HEK293 (cell line): Measurements from ENCODE around the gene CIAO2A.

Source experiments
- CTCF ChIA-PET: fragments of 350-600 bp; formaldehyde crosslinking; extraction: SDS; loops from one replicate; lab custom pipeline; 2021; ENCODE audit warnings: antibody characterized with exemption; lab: Yijun Ruan, JAX
- POLR2A ChIA-PET: fragments of 300-600 bp; formaldehyde crosslinking; extraction: SDS; loops from one replicate; lab custom pipeline; 2020; ENCODE audit warnings: antibody characterized with exemption, inconsistent platforms; lab: Yijun Ruan, JAX
- H3K27ac ChIP-seq: fragments of 200-500 bp; sonication (Bioruptor generic); 2 replicates; pipeline ENCODE4 v1.5.1; 2014; ENCODE audit warnings: low read depth, low read length, control low read depth, inconsistent platforms; ENCODE audit errors: extremely low read depth
- H3K36me3 ChIP-seq, 2 experiments: fragments of 200-500 bp in 1 of 2; sonication (Bioruptor generic) in 1 of 2; 1 replicate in 1 of 2; 2 replicates in 1 of 2; pipeline ENCODE4 v1.5.1; 2014 to 2017; ENCODE audit warnings: inconsistent platforms in 2 of 2, low read length in 2 of 2; ENCODE audit not compliant: control insufficient read depth in 2 of 2, insufficient read depth in 1 of 2
- H3K4me1 ChIP-seq: fragments of 200-500 bp; sonication (Bioruptor generic); 2 replicates; pipeline ENCODE4 v1.5.1; 2014; ENCODE audit warnings: mild to moderate bottlenecking, low read length, inconsistent platforms; ENCODE audit not compliant: control insufficient read depth, insufficient read depth
- H3K4me3 ChIP-seq: 2 replicates; pipeline ENCODE4 v1.5.1; 2011; ENCODE audit warnings: low read depth, mild to moderate bottlenecking, control low read depth, low read length, moderate library complexity
- H3K9me3 ChIP-seq: fragments of 200-500 bp; sonication (Bioruptor generic); 2 replicates; pipeline ENCODE4 v1.5.1; 2014; ENCODE audit warnings: low read depth, low read length, inconsistent platforms; ENCODE audit not compliant: control insufficient read depth, insufficient read depth
- ATF2 ChIP-seq: fragments of 450-650 bp; formaldehyde crosslinking; IDR thresholded peaks from 2 replicates; pipeline ENCODE4 v1.5.1; 2016; ENCODE audit warnings: missing biosample characterization, missing genetic modification characterization, low read depth
- ELK4 ChIP-seq: IDR thresholded peaks from 2 replicates; pipeline ENCODE4 v1.6.1; 2011; ENCODE audit warnings: mild to moderate bottlenecking, low read depth, low read length, borderline replicate concordance
- GLIS2 ChIP-seq: fragments of 450-650 bp; formaldehyde crosslinking; IDR thresholded peaks from 2 replicates; pipeline ENCODE4 v1.5.1; 2016; ENCODE audit warnings: missing biosample characterization, missing genetic modification characterization
- HOXD13 ChIP-seq: sonication (generic); formaldehyde crosslinking; IDR thresholded peaks from 2 replicates; pipeline ENCODE4 v1.8.0; 2022; ENCODE audit warnings: missing genetic modification reagents, borderline replicate concordance
- MZF1 ChIP-seq: fragments of 450-650 bp; formaldehyde crosslinking; IDR thresholded peaks from 2 replicates; pipeline ENCODE4 v1.5.1; 2017; ENCODE audit warnings: missing biosample characterization, missing genetic modification characterization, borderline replicate concordance
- PRDM1 ChIP-seq: fragments of 450-650 bp; formaldehyde crosslinking; IDR thresholded peaks from 2 replicates; pipeline ENCODE4; 2016; ENCODE audit warnings: missing biosample characterization, missing genetic modification characterization
- SCRT1 ChIP-seq: fragments of 450-650 bp; formaldehyde crosslinking; IDR thresholded peaks from 2 replicates; pipeline ENCODE4 v1.5.1; 2016; ENCODE audit warnings: missing biosample characterization, missing genetic modification characterization, borderline replicate concordance
- ZBTB7A ChIP-seq: fragments of 450-650 bp; formaldehyde crosslinking; IDR thresholded peaks from 2 replicates; pipeline ENCODE4 v1.5.1; 2016; ENCODE audit warnings: low read depth, missing biosample characterization, missing genetic modification characterization
- ZFHX2 ChIP-seq: fragments of 450-650 bp; formaldehyde crosslinking; conservative IDR thresholded peaks from 2 replicates; pipeline ENCODE4 v1.5.1; 2016; ENCODE audit warnings: missing biosample characterization, missing genetic modification characterization
- ZNF10 ChIP-seq: fragments of 450-650 bp; formaldehyde crosslinking; IDR thresholded peaks from 2 replicates; pipeline ENCODE4 v1.5.1; 2017; ENCODE audit warnings: missing biosample characterization, missing genetic modification characterization
- ZNF114 ChIP-seq: fragments of 450-650 bp; formaldehyde crosslinking; IDR thresholded peaks from 2 replicates; pipeline ENCODE4 v1.5.0; 2017; ENCODE audit warnings: missing biosample characterization, missing genetic modification characterization
- ZNF121 ChIP-seq: fragments of 450-650 bp; formaldehyde crosslinking; IDR thresholded peaks from 2 replicates; pipeline ENCODE4 v1.5.1; 2016; ENCODE audit warnings: missing biosample characterization, missing genetic modification characterization
- ZNF138 ChIP-seq: fragments of 450-650 bp; formaldehyde crosslinking; IDR thresholded peaks from 2 replicates; pipeline ENCODE4 v1.5.1; 2016; ENCODE audit warnings: missing biosample characterization, missing genetic modification characterization, borderline replicate concordance
- ZNF169 ChIP-seq: fragments of 450-650 bp; formaldehyde crosslinking; IDR thresholded peaks from 2 replicates; pipeline ENCODE4 v1.5.1; 2016; ENCODE audit warnings: missing biosample characterization, missing genetic modification characterization
- ZNF202 ChIP-seq: fragments of 450-650 bp; formaldehyde crosslinking; IDR thresholded peaks from 2 replicates; pipeline ENCODE4 v1.5.1; 2016; ENCODE audit warnings: missing biosample characterization, missing genetic modification characterization, borderline replicate concordance
- ZNF223 ChIP-seq: fragments of 450-650 bp; formaldehyde crosslinking; IDR thresholded peaks from 2 replicates; pipeline ENCODE4 v1.5.1; 2016; ENCODE audit warnings: missing biosample characterization, missing genetic modification characterization
- ZNF292 ChIP-seq: fragments of 450-650 bp; formaldehyde crosslinking; IDR thresholded peaks from 2 replicates; pipeline ENCODE4 v1.5.1; 2016; ENCODE audit warnings: low read depth, missing biosample characterization, missing genetic modification characterization, borderline replicate concordance
- ZNF416 ChIP-seq: fragments of 450-650 bp; formaldehyde crosslinking; IDR thresholded peaks from 2 replicates; pipeline ENCODE4 v1.5.1; 2016; ENCODE audit warnings: missing biosample characterization, missing genetic modification characterization
- ZNF423 ChIP-seq: fragments of 450-650 bp; formaldehyde crosslinking; IDR thresholded peaks from 2 replicates; pipeline ENCODE4 v1.5.1; 2016; ENCODE audit warnings: missing biosample characterization, missing genetic modification characterization
- ZNF488 ChIP-seq: fragments of 450-650 bp; formaldehyde crosslinking; IDR thresholded peaks from 2 replicates; pipeline ENCODE4 v1.5.1; 2016; ENCODE audit warnings: missing biosample characterization, missing genetic modification characterization
- ZNF530 ChIP-seq: fragments of 450-650 bp; formaldehyde crosslinking; IDR thresholded peaks from 2 replicates; pipeline ENCODE4 v1.5.1; 2016; ENCODE audit warnings: low read depth, missing biosample characterization, missing genetic modification characterization
- ZNF624 ChIP-seq: fragments of 450-650 bp; formaldehyde crosslinking; IDR thresholded peaks from 2 replicates; pipeline ENCODE4 v1.5.1; 2017; ENCODE audit warnings: missing biosample characterization, missing genetic modification characterization
- ZNF626 ChIP-seq: fragments of 450-650 bp; sonication (Bioruptor Pico); formaldehyde crosslinking; IDR thresholded peaks from 2 replicates; pipeline ENCODE4 v1.5.1; 2018; ENCODE audit warnings: missing biosample characterization, missing genetic modification characterization, inconsistent platforms
- ZNF658 ChIP-seq: fragments of 450-650 bp; formaldehyde crosslinking; IDR thresholded peaks from 2 replicates; pipeline ENCODE4; 2016; ENCODE audit warnings: missing biosample characterization, missing genetic modification characterization
- ZNF664 ChIP-seq: fragments of 450-650 bp; formaldehyde crosslinking; IDR thresholded peaks from 2 replicates; pipeline ENCODE4 v1.5.1; 2016; ENCODE audit warnings: missing biosample characterization, missing genetic modification characterization
- ZNF776 ChIP-seq: fragments of 450-650 bp; formaldehyde crosslinking; IDR thresholded peaks from 2 replicates; pipeline ENCODE4 v1.5.0; 2017; ENCODE audit warnings: missing biosample characterization, missing genetic modification characterization, borderline replicate concordance
- ZNF830 ChIP-seq: fragments of 450-650 bp; IDR thresholded peaks from 2 replicates; pipeline ENCODE4 v1.5.0; 2018; ENCODE audit warnings: missing biosample characterization, missing genetic modification characterization, low read depth, mild to moderate bottlenecking, moderate library complexity
- ZXDB ChIP-seq: fragments of 450-650 bp; formaldehyde crosslinking; IDR thresholded peaks from 2 replicates; pipeline ENCODE4 v1.5.1; 2016; ENCODE audit warnings: missing biosample characterization, missing genetic modification characterization

The CIAO2A gene

GRCh38 chr15:64037966-64038365 lies 55.7 kb downstream of the CIAO2A start:
- TF ChIP-seq MZF1 (tag by site-specific recombination) (no peak), ZNF292 (tag by site-specific recombination) (no peak), ZNF138 (tag by site-specific recombination) (no peak)
- no peaks in the 10 kb centered on the region for H3K36me3 ChIP-seq
- POLR2A ChIA-PET = no interaction called here
- H3K4me3 ChIP-seq = no peak overlapping the region
- no peak overlapping the region for H3K27ac ChIP-seq
- no peaks in the 10 kb centered on the region for H3K4me1 ChIP-seq
- CTCF ChIA-PET = no interaction called here
- no peaks in the 10 kb centered on the region for H3K9me3 ChIP-seq

GRCh38 chr15:64037116-64037515 lies 56.5 kb downstream of the CIAO2A start:
- ChIA-PET POLR2A (no interaction called here), CTCF (no interaction called here)
- H3K4me1 ChIP-seq = no peaks in the 10 kb centered on the region
- no peaks in the 10 kb centered on the region for H3K9me3 ChIP-seq
- TF ChIP-seq ZNF416 (no peak), ZNF121 (tag by site-specific recombination) (no peak), ATF2 (tag by site-specific recombination) (no peak), ZNF423 (tag by site-specific recombination) (no peak), SCRT1 (tag by site-specific recombination) (no peak), ZNF488 (no peak), PRDM1 (tag by site-specific recombination) (no peak), ZNF202 (tag by site-specific recombination) (no peak), ZBTB7A (no peak)
- no peaks in the 10 kb centered on the region for H3K36me3 ChIP-seq
- no peak overlapping the region for H3K27ac ChIP-seq
- H3K4me3 ChIP-seq = no peak overlapping the region

- Histone ChIP-seq H3K4me3 (no peak overlapping the region), H3K36me3 (no peaks in the 10 kb centered on the region), H3K4me1 (no peaks in the 10 kb centered on the region)
- no peak for TF ChIP-seq ZXDB (tag by site-specific recombination)
- TF ChIP-seq ZNF114 (tag by site-specific recombination) = no peak
- no peak for TF ChIP-seq ZNF776 (tag by site-specific recombination)
- no peak for TF ChIP-seq ZNF664 (tag by site-specific recombination)
- TF ChIP-seq ZNF169 (tag by site-specific recombination) = no peak
- no peak for TF ChIP-seq ELK4
- TF ChIP-seq HOXD13 = no peak
- no peak for TF ChIP-seq SCRT1 (tag by site-specific recombination)
- no peak for TF ChIP-seq ZNF530 (tag by site-specific recombination)
- TF ChIP-seq MZF1 (tag by site-specific recombination) = no peak
- no peak for TF ChIP-seq ZNF624 (tag by site-specific recombination)
- no peak for TF ChIP-seq GLIS2
- no peak for TF ChIP-seq ZNF830 (tag by site-specific recombination)
- TF ChIP-seq ZFHX2 (tag by site-specific recombination) = no peak
- TF ChIP-seq ZNF626 (tag by site-specific recombination) = no peak
- no peak for TF ChIP-seq ZNF10
- no peak for TF ChIP-seq ZNF223 (tag by site-specific recombination)
- no peak for TF ChIP-seq ZNF658
- TF ChIP-seq, all 188 proteins: peak for 0
- ChIA-PET CTCF (no interaction called here), POLR2A (no interaction called here)
- Histone ChIP-seq H3K27ac (no peak overlapping the region), H3K9me3 (no peaks in the 10 kb centered on the region)
Observed at GRCh38 chr15:64035525-64035924, 58.1 kb downstream of the CIAO2A start.
